HFFc6 (cell line): Measurements from ENCODE around the gene IL36RN. TPM values are rescaled to one million over a fixed set of nuclear protein-coding genes. Genes with fewer than 3 reads are reported as not detected.

Experiments
- DNase-seq: peaks from one replicate; pipeline ENCODE4 v3.0.0-alpha.2; 2018
- H3K27ac Mint-ChIP-seq: 2 replicates; pipeline ENCODE4 v1.8.0; 2020; ENCODE audit warnings: mild to moderate bottlenecking, mixed read lengths
- H3K27me3 Mint-ChIP-seq: 2 replicates; pipeline ENCODE4 v1.8.0; 2021; ENCODE audit warnings: mild to moderate bottlenecking, moderate library complexity, mixed read lengths; ENCODE audit not compliant: insufficient read depth
- H3K36me3 Mint-ChIP-seq: 2 replicates; pipeline ENCODE4 v1.8.0; 2021; ENCODE audit warnings: low read depth, mixed read lengths
- H3K4me1 Mint-ChIP-seq: 2 replicates; pipeline ENCODE4 v1.8.0; 2020; ENCODE audit warnings: low read depth, mixed read lengths
- H3K4me3 Mint-ChIP-seq: 2 replicates; pipeline ENCODE4 v1.8.0; 2020; ENCODE audit warnings: mild to moderate bottlenecking, moderate library complexity, mixed read lengths
- H3K9me3 Mint-ChIP-seq: 2 replicates; pipeline ENCODE4 v1.8.0; 2020; ENCODE audit warnings: mild to moderate bottlenecking, mixed read lengths
- CTCF ChIP-seq: fragments of 200-600 bp; sonication (generic); IDR thresholded peaks from 2 replicates; pipeline ENCODE4 v1.5.0; 2021; ENCODE audit warnings: antibody characterized with exemption, mild to moderate bottlenecking
- total RNA-seq, 6 experiments: library from RNA; stranded (reverse); fragmentation: NEBNext Ultra II Directional; extraction: Animal tissue kit (Norgen Biotek cat#: 25700); gene quantifications; 2 replicates in 1 of 6; 3 replicates in 5 of 6; pipeline ENCODE4 v1.2.3, GENCODE V29; 2021

Gene IL36RN
- total RNA-seq, 6 experiments from 2014 or later: not detected

GRCh38 chr2:113013336-113013661 is 45.7 kb upstream of the IL36RN start:
- no peak overlapping the region for H3K27ac Mint-ChIP-seq
- H3K9me3 Mint-ChIP-seq: peaks cover 2% of the 10 kb centered on the region; the same call in 1 of the 2 replicates
- TF ChIP-seq CTCF: no peak
- H3K4me1 Mint-ChIP-seq: peaks cover 38% of the 10 kb centered on the region
- peaks cover 26% of the 10 kb centered on the region for H3K27me3 Mint-ChIP-seq
- no peaks in the 10 kb centered on the region for H3K36me3 Mint-ChIP-seq
- no peak for DNase-seq
- H3K4me3 Mint-ChIP-seq: no peak overlapping the region

GRCh38 chr2:113014067-113014466 is 44.9 kb upstream of the IL36RN start:
- DNase-seq: no peak
- H3K36me3 Mint-ChIP-seq: no peaks in the 10 kb centered on the region
- peaks cover 29% of the 10 kb centered on the region for H3K27me3 Mint-ChIP-seq
- H3K9me3 Mint-ChIP-seq: peaks cover 6% of the 10 kb centered on the region; the same call in 1 of the 2 replicates
- peaks cover 38% of the 10 kb centered on the region for H3K4me1 Mint-ChIP-seq
- no peak overlapping the region for H3K4me3 Mint-ChIP-seq
- H3K27ac Mint-ChIP-seq: no peak overlapping the region
- TF ChIP-seq CTCF: no peak

- Mint-ChIP-seq H3K27ac (no peak overlapping the region), H3K27me3 (peaks cover 36% of the 10 kb centered on the region), H3K4me3 (no peak overlapping the region), H3K4me1 (peaks cover 31% of the 10 kb centered on the region), H3K9me3 (peaks cover 6% of the 10 kb centered on the region; the same call in 1 of the 2 replicates), H3K36me3 (no peaks in the 10 kb centered on the region)
- no peak for DNase-seq
- TF ChIP-seq CTCF: no peak
Measured at GRCh38 chr2:113015042-113015441, 44.0 kb upstream of the IL36RN start.

- H3K4me3 Mint-ChIP-seq: no peak overlapping the region
- TF ChIP-seq CTCF: no peak
- H3K4me1 Mint-ChIP-seq: peaks cover 25% of the 10 kb centered on the region
- H3K27me3 Mint-ChIP-seq: peaks cover 36% of the 10 kb centered on the region
- H3K36me3 Mint-ChIP-seq: no peaks in the 10 kb centered on the region
- no peak overlapping the region for H3K27ac Mint-ChIP-seq
- no peak for DNase-seq
- peaks cover 6% of the 10 kb centered on the region; the same call in 1 of the 2 replicates for H3K9me3 Mint-ChIP-seq
Measured at GRCh38 chr2:113015655-113016054, 43.3 kb upstream of the IL36RN start.

GRCh38 chr2:113018509-113018908 is 40.5 kb upstream of the IL36RN start:
- no peak for TF ChIP-seq CTCF
- H3K27me3 Mint-ChIP-seq: peaks cover 49% of the 10 kb centered on the region

GRCh38 chr2:113021312-113021711 is 37.7 kb upstream of the IL36RN start:
- H3K4me3 Mint-ChIP-seq: no peak overlapping the region

More at GRCh38 chr2:113018509-113018908, 40.5 kb upstream of the IL36RN start:
- Mint-ChIP-seq H3K9me3 (peaks cover 6% of the 10 kb centered on the region; the same call in 1 of the 2 replicates), H3K27ac (no peak overlapping the region), H3K4me3 (no peak overlapping the region), H3K4me1 (0 out of 2 replicates have a peak, but pooled peaks cover 5% of the 10 kb centered on the region), H3K36me3 (no peaks in the 10 kb centered on the region)
- no peak for DNase-seq

More at GRCh38 chr2:113021312-113021711, 37.7 kb upstream of the IL36RN start:
- Mint-ChIP-seq H3K36me3 (no peaks in the 10 kb centered on the region), H3K4me1 (no peaks in the 10 kb centered on the region), H3K27me3 (peaks cover 46% of the 10 kb centered on the region), H3K9me3 (peaks cover 6% of the 10 kb centered on the region; the same call in 1 of the 2 replicates), H3K27ac (no peak overlapping the region)
- no peak for DNase-seq
- TF ChIP-seq CTCF: no peak
